HepG2 (cell line): Measurements from ENCODE around the gene IL1RAP. TPM values are rescaled to one million over a fixed set of nuclear protein-coding genes. Genes with fewer than 3 reads are reported as not detected.
"Not testable (repeated sequence)": the region's sequence is repeated elsewhere in the genome, so short reads cannot be mapped to it uniquely, and the experiment has no call there.

Experiments used
- ATAC-seq: fragments of 200-7000 bp; cut with Tn5 transposase; 3 replicates; pipeline ENCODE4 v1.9.1; 2020; ENCODE audit warnings: mild to moderate bottlenecking, moderate library complexity
- BruUV-seq: library from RNA; stranded (reverse); fragments of 400-500 nt; replicated peaks from 2 replicates; lab custom pipeline; 2021; lab: Mats Ljungman, UMichigan
- CTCF ChIA-PET: fragments of 300-600 bp; formaldehyde crosslinking; extraction: SDS; loops from one replicate; lab custom pipeline; 2021; ENCODE audit warnings: low total read pairs, inconsistent platforms, low intra/inter-chr PET ratio; lab: Yijun Ruan, JAX
- POLR2A ChIA-PET: fragments of 350-600 bp; sonication (Branson Sonifier 250); formaldehyde crosslinking; loops from one replicate; lab custom pipeline; 2020; ENCODE audit warnings: antibody characterized with exemption, inconsistent platforms; lab: Yijun Ruan, JAX
- DNase-seq: peaks from one replicate; pipeline ENCODE4 v3.0.0-alpha.2; 2015; ENCODE audit warnings: low spot score
- FAIRE-seq: peaks from 3 replicates; lab custom pipeline; 2011; peaks lifted over from hg19 to GRCh38; lab: Jason Lieb, UNC
- H2AFZ ChIP-seq: one replicate; pipeline ENCODE4 v1.6.1; 2011; ENCODE audit warnings: low read length, inconsistent platforms
- H3K27ac ChIP-seq: fragments of 300-600 bp; 3 replicates; pipeline ENCODE4 v1.8.0; 2011; ENCODE audit warnings: mixed run types, mild to moderate bottlenecking, mixed read lengths, low read length, inconsistent platforms; ENCODE audit not compliant: insufficient read depth; ENCODE audit errors: extremely low read length
- H3K27me3 ChIP-seq, 2 experiments: fragments of 200-600 bp in 1 of 2; 2 replicates in 1 of 2; 3 replicates in 1 of 2; pipeline versions ENCODE4 v1.6.0 to v1.8.0; 2011; ENCODE audit warnings: low read length in 2 of 2, mild to moderate bottlenecking in 2 of 2, moderate library complexity in 2 of 2, inconsistent platforms in 1 of 2; ENCODE audit not compliant: insufficient read depth in 2 of 2, control insufficient read depth in 1 of 2
- H3K36me3 ChIP-seq, 2 experiments: fragments of 200-600 bp in 1 of 2; replicated peaks in 1 of 2; 2 replicates in 1 of 2; 3 replicates in 1 of 2; pipeline versions ENCODE4 v1.5.1 to v1.8.0; 2011; ENCODE audit warnings: low read length in 2 of 2, inconsistent platforms in 1 of 2; ENCODE audit not compliant: insufficient read depth in 2 of 2, control insufficient read depth in 1 of 2
- H3K4me1 ChIP-seq: 2 replicates; pipeline ENCODE4 v1.5.1; 2012; ENCODE audit warnings: low read length, inconsistent platforms; ENCODE audit not compliant: insufficient read depth
- H3K4me2 ChIP-seq: 2 replicates; pipeline ENCODE4 v1.6.0; 2011; ENCODE audit warnings: low read depth, low read length, inconsistent platforms
- H3K4me3 ChIP-seq, 3 experiments: fragments of 200-600 bp in 1 of 3; sonication (generic), shearing (Covaris generic) in 1 of 3; replicated peaks in 1 of 3; 2 replicates each; pipeline ENCODE4 v1.5.1; 2011 to 2016; ENCODE audit warnings: low read length in 3 of 3, inconsistent platforms in 2 of 3, low read depth in 2 of 3, mild to moderate bottlenecking in 2 of 3, control low read depth in 1 of 3, mixed read lengths in 1 of 3; ENCODE audit not compliant: insufficient read depth in 1 of 3
- H3K79me2 ChIP-seq: one replicate; pipeline ENCODE4 v1.6.1; 2011; ENCODE audit warnings: low read length, inconsistent platforms; ENCODE audit not compliant: insufficient read depth
- H3K9ac ChIP-seq: 2 replicates; pipeline ENCODE4 v1.6.0; 2011; ENCODE audit warnings: mild to moderate bottlenecking, low read depth, low read length, inconsistent platforms; ENCODE audit not compliant: insufficient read depth
- H3K9me3 ChIP-seq: 2 replicates; pipeline ENCODE4 v1.5.1; 2012; ENCODE audit warnings: mild to moderate bottlenecking, low read length
- H4K20me1 ChIP-seq: 2 replicates; pipeline ENCODE4 v1.6.0; 2011; ENCODE audit warnings: inconsistent platforms, mild to moderate bottlenecking, low read length, moderate library complexity; ENCODE audit not compliant: insufficient read depth
- MAFK ChIP-seq, 2 experiments: IDR thresholded peaks in 1 of 2; conservative IDR thresholded peaks in 1 of 2; 2 replicates each; pipeline ENCODE4 v1.6.1; 2011; ENCODE audit warnings: improper control_type of control experiment in 2 of 2, low read length in 2 of 2
- MIER2 ChIP-seq: IDR thresholded peaks from 2 replicates; pipeline ENCODE4 v1.6.1; 2016; ENCODE audit warnings: missing biosample characterization, missing genetic modification reagents
- NFYB ChIP-seq: sonication (generic); formaldehyde crosslinking; IDR thresholded peaks from 2 replicates; pipeline ENCODE4 v1.4.0; 2020; ENCODE audit warnings: missing genetic modification reagents
- TIGD3 ChIP-seq: sonication (generic); formaldehyde crosslinking; IDR thresholded peaks from 2 replicates; pipeline ENCODE4 v1.5.1; 2020; ENCODE audit warnings: mild to moderate bottlenecking, missing genetic modification reagents, borderline replicate concordance
- ZBTB39 ChIP-seq: sonication (generic); formaldehyde crosslinking; IDR thresholded peaks from 2 replicates; pipeline ENCODE4 v1.5.0; 2020; ENCODE audit warnings: missing genetic modification reagents
- ZFAT ChIP-seq: sonication (generic); formaldehyde crosslinking; conservative IDR thresholded peaks from 2 replicates; pipeline ENCODE4 v1.8.1; 2023; ENCODE audit warnings: missing genetic modification reagents, inconsistent platforms
- ZNF350 ChIP-seq: sonication (generic); formaldehyde crosslinking; IDR thresholded peaks from 2 replicates; pipeline ENCODE4 v1.4.0; 2020; ENCODE audit warnings: mild to moderate bottlenecking, low read depth, missing genetic modification reagents, borderline replicate concordance
- ZNF713 ChIP-seq: sonication (generic); formaldehyde crosslinking; IDR thresholded peaks from 2 replicates; pipeline ENCODE4 v1.4.0; 2020; ENCODE audit warnings: mild to moderate bottlenecking, missing genetic modification reagents
- WGBS: methylation state at CpG from one replicate; pipeline ENCODE4 v1.1.6; 2017; ENCODE audit warnings: low lambda C conversion rate; 5-methylcytosine and 5-hydroxymethylcytosine counted together
- in situ Hi-C: cut with HindIII; loops from 2 replicates; pipeline ENCODE4 v1.10.0; 2017; ENCODE audit warnings: low pct_unique_long_range_greater_than_20kb; ENCODE audit not compliant: extremely low pct_ligation_motif_present
- intact Hi-C: fragments of 100-400 bp; cut with micrococcal nuclease; formaldehyde crosslinking; loops from one replicate; pipeline ENCODE4 v1.10.0; 2022; ENCODE audit not compliant: unreplicated experiment
- polyA plus RNA-seq, 8 experiments: library from polyadenylated mRNA; depleted of rRNA in 3 of 8; stranded (reverse) in 7 of 8; unstranded in 1 of 8; fragments of >200 nt; fragmentation: Illumina TruSeq in 4 of 8; extraction: Trizol in 4 of 8; gene quantifications; 2 replicates each; pipeline versions ENCODE4 v1.2.1 to v1.2.3, GENCODE V29; 2011 to 2016; ENCODE audit warnings: low read depth in 4 of 8, missing spikeins in 1 of 8, mixed read lengths in 1 of 8; ENCODE audit not compliant: insufficient read depth in 1 of 8
- total RNA-seq, 5 experiments: library from RNA; depleted of rRNA; stranded (reverse); fragments of >200 nt; fragmentation: Illumina TruSeq; extraction: Trizol; gene quantifications; 2 replicates each; pipeline ENCODE4 v1.2.3, GENCODE V29; 2016; ENCODE audit warnings: low read depth in 1 of 5

Gene IL1RAP
- total and polyA plus RNA-seq, 2 of the 13 experiments (the other 11 are each of a cell fraction or from before 2014, with no cell fraction given) = 18.3 to 54.9 TPM

GRCh38 chr3:190677001-190677400, 163.1 kb downstream of the IL1RAP start (continued):
- no peak for TF ChIP-seq ZBTB39 (CRISPR knock-in tag)

GRCh38 chr3:190677868-190678267, 164.0 kb downstream of the IL1RAP start:
- H3K9ac ChIP-seq, BruUV-seq, DNase-seq, CTCF ChIA-PET, H3K4me3 ChIP-seq, POLR2A ChIA-PET, H3K27me3 ChIP-seq, FAIRE-seq, H3K27ac ChIP-seq, ATAC-seq, H3K79me2 ChIP-seq, H3K4me1 ChIP-seq, intact Hi-C loops, H3K4me2 ChIP-seq, H4K20me1 ChIP-seq, H3K36me3 ChIP-seq, H3K9me3 ChIP-seq: not testable (repeated sequence)
- in situ Hi-C loops = loop anchor here (25.0 kb wide), 1 partner anchor 716 kb away; no protein-coding TSS in a partner anchor
- H2AFZ ChIP-seq = peak overlapping the region; percentile 42
- TF ChIP-seq NFYB = 0 out of 2 replicates have a peak, but pooled peaks have one; percentile 23
- WGBS = 60% methylated on average over 5 of the region's 7 CpGs

GRCh38 chr3:190680691-190681090, 166.8 kb downstream of the IL1RAP start:
- no peak for FAIRE-seq
- in situ Hi-C loops = loop anchor here (25.0 kb wide), 1 partner anchor 718 kb away; no protein-coding TSS in a partner anchor
- no peak for DNase-seq

More at GRCh38 chr3:190680691-190681090, 166.8 kb downstream of the IL1RAP start:
- no TSS peak for BruUV-seq
- intact Hi-C loops = no loop called here
- Histone ChIP-seq H4K20me1 (no peaks in the 10 kb centered on the region; the same call in 1 of the 2 replicates), H3K4me3 (no peak overlapping the region), H3K36me3 (no peaks in the 10 kb centered on the region), H3K27ac (no peak overlapping the region), H3K4me1 (no peaks in the 10 kb centered on the region), H3K27me3 (no peaks in the 10 kb centered on the region; a peak in 1 of 5 replicates), H3K4me2 (no peak overlapping the region), H2AFZ (no peak overlapping the region), H3K79me2 (no peaks in the 10 kb centered on the region), H3K9ac (no peak overlapping the region)
- no peak for ATAC-seq
- POLR2A ChIA-PET = no interaction called here
- TF ChIP-seq ZFAT (CRISPR knock-in tag) (no peak), MIER2 (CRISPR knock-in tag) (no peak), ZNF713 (no peak), TIGD3 (no peak), MAFK (conservative IDR thresholded peaks at IDR 0.05 in 1 of 2, IDR thresholded peaks at IDR 0.05 in 1 of 2; ENCODE audit: low read length in 2 of 2) (no peak), ZNF350 (CRISPR knock-in tag) (no peak)
- TF ChIP-seq, all 625 proteins: peak for 0
- CTCF ChIA-PET = no interaction called here
- 95% methylated on average over 5 of the region's 5 CpGs for WGBS
- no peaks in the 10 kb centered on the region for H3K9me3 ChIP-seq
